Fibroblast of lung (primary cell): ENCODE measurements around the gene PEX14. TPM values are rescaled to one million over a fixed set of nuclear protein-coding genes. Genes with fewer than 3 reads are reported as not detected.
"Not testable (repeated sequence)": the region's sequence is repeated elsewhere in the genome, so short reads cannot be mapped to it uniquely, and the experiment has no call there.

ENCODE experiments used
- DNase-seq, 2 donors: peaks; one replicate each; pipeline versions ENCODE4 v3.0.0 to v3.0.0-alpha.2; 2010; ENCODE audit warnings: low read depth in 2 of 2
- H2AFZ ChIP-seq: 2 replicates; pipeline ENCODE4 v1.5.1; 2012; ENCODE audit warnings: low read length, control low read depth, inconsistent platforms
- H3K27ac ChIP-seq: 2 replicates; pipeline ENCODE4 v1.5.1; 2011; ENCODE audit warnings: low read length, control low read depth; ENCODE audit not compliant: insufficient read depth
- H3K27me3 ChIP-seq: 2 replicates; pipeline ENCODE4 v1.5.1; 2011; ENCODE audit warnings: mild to moderate bottlenecking, low read length; ENCODE audit not compliant: control insufficient read depth, insufficient read depth
- H3K36me3 ChIP-seq: 2 replicates; pipeline ENCODE4 v1.5.1; 2011; ENCODE audit warnings: low read length; ENCODE audit not compliant: control insufficient read depth, insufficient read depth
- H3K4me1 ChIP-seq: 2 replicates; pipeline ENCODE4 v1.5.1; 2011; ENCODE audit warnings: low read length; ENCODE audit not compliant: control insufficient read depth, insufficient read depth; ENCODE audit errors: extremely low read depth
- H3K4me2 ChIP-seq: 2 replicates; pipeline ENCODE4 v1.5.1; 2011; ENCODE audit warnings: low read length, control low read depth; ENCODE audit not compliant: insufficient read depth; ENCODE audit errors: extremely low read depth
- H3K4me3 ChIP-seq, 4 experiments: fragments of 200-600 bp in 1 of 4; sonication (generic) in 1 of 4; replicated peaks in 1 of 4; 2 replicates each; pipeline ENCODE4 v1.5.1; 2011 to 2016; ENCODE audit warnings: low read length in 4 of 4, low read depth in 3 of 4, mild to moderate bottlenecking in 3 of 4, control low read depth in 2 of 4, inconsistent platforms in 1 of 4, mixed read lengths in 1 of 4; ENCODE audit not compliant: insufficient read depth in 1 of 4; ENCODE audit errors: control extremely low read depth in 1 of 4
- H3K79me2 ChIP-seq: 2 replicates; pipeline ENCODE4 v1.5.1; 2012; ENCODE audit warnings: mild to moderate bottlenecking, low read length, inconsistent platforms; ENCODE audit not compliant: control insufficient read depth, insufficient read depth
- H3K9ac ChIP-seq: 2 replicates; pipeline ENCODE4 v1.5.1; 2011; ENCODE audit warnings: mild to moderate bottlenecking, low read length, control low read depth; ENCODE audit not compliant: insufficient read depth
- H3K9me3 ChIP-seq: 2 replicates; pipeline ENCODE4 v1.5.1; 2012; ENCODE audit warnings: low read depth, low read length; ENCODE audit not compliant: control insufficient read depth, insufficient read depth
- H4K20me1 ChIP-seq: 2 replicates; pipeline ENCODE4 v1.5.1; 2011; ENCODE audit warnings: low read length; ENCODE audit not compliant: control insufficient read depth, insufficient read depth; ENCODE audit errors: extremely low read depth
- CTCF ChIP-seq, 2 donors: IDR thresholded peaks in 1 of 2; conservative IDR thresholded peaks in 1 of 2; 1 replicate in 1 of 2; 2 replicates in 1 of 2; pipeline ENCODE4 v1.5.1; 2011 to 2012; ENCODE audit warnings: low read length in 2 of 2, control low read depth in 1 of 2, inconsistent platforms in 1 of 2, low read depth in 1 of 2, mild to moderate bottlenecking in 1 of 2
- EZH2 ChIP-seq: IDR thresholded peaks from 2 replicates; pipeline ENCODE4 v1.5.1; 2012; ENCODE audit warnings: low read length, control low read depth, mild to moderate bottlenecking; ENCODE audit errors: missing control alignments
- polyA plus RNA-seq, 2 donors: library from polyadenylated mRNA; depleted of rRNA in 1 of 2; stranded (reverse) in 1 of 2; unstranded in 1 of 2; fragments of >200 nt; gene quantifications; 2 replicates each; pipeline ENCODE4 v1.2.1, GENCODE V29; 2011 to 2012; ENCODE audit warnings: missing spikeins in 1 of 2
- total RNA-seq: library from RNA; depleted of rRNA; stranded (reverse); fragments of >200 nt; gene quantifications from 2 replicates; pipeline ENCODE4 v1.2.1, GENCODE V29; 2014

Gene PEX14
- total and polyA plus RNA-seq, 2 donors (not counting 1 experiment from before 2014, with no cell fraction given) = 10.3 to 11.4 TPM

DNA sequence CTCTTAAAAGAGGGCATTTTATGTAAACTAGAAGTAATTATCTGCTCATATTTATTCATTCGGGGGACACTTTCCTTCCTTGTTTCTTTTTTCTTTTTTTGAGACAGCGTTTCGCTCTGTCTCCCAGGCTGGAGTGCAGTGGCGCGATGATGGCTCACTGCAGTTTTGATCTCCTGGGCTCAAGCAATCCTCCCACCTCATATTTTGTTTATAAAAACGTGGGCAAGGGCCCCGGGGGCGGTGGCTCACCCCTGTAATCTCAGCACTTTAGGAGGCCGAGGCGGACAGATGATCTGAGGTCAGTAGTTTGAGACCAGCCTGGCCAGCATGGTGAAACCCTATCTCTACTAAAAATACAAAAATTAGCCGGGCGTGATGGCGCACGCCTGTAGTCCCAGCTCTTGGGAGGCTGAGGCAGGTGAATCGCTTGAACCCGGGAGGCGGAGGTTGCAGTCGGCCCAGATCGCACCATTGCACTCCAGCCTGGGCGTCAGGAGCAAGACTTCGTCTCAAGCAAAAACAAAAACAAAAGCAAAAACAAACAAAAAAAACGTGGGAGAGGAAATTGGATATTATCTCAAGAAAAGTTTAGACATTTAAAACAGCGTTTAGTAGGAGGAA, 1.5 kb upstream of the PEX14 start:
- Histone ChIP-seq H3K4me1 (peaks cover 4% of the 10 kb centered on the region), H3K27ac (no peak overlapping the region), H3K36me3 (no peaks in the 10 kb centered on the region), H3K9ac (no peak overlapping the region), H3K4me2 (no peak overlapping the region), H2AFZ (peak overlapping the region; percentile 16), H3K79me2 (peaks cover 25% of the 10 kb centered on the region), H3K9me3 (no peaks in the 10 kb centered on the region), H3K4me3 (peak overlapping the region in 1 of 4 experiments; percentile 72), H4K20me1 (no peaks in the 10 kb centered on the region), H3K27me3 (no peaks in the 10 kb centered on the region)
- no peak for DNase-seq
- TF ChIP-seq EZH2 = no peak
- TF ChIP-seq CTCF (conservative IDR thresholded peaks at IDR 0.05 in 1 of 2, IDR thresholded peaks at IDR 0.05 in 1 of 2; ENCODE audit: low read depth in 1 of 2, low read length in 2 of 2) = no peak

GRCh38 chr1:10474309-10474612, 489 bp upstream of the PEX14 start:
- not testable (repeated sequence) for H4K20me1 ChIP-seq, H3K4me1 ChIP-seq, H3K9me3 ChIP-seq, H3K9ac ChIP-seq, H3K36me3 ChIP-seq, H3K27me3 ChIP-seq, DNase-seq, H3K27ac ChIP-seq, H3K4me2 ChIP-seq
- H2AFZ ChIP-seq = peak overlapping the region; percentile 1
- H3K4me3 ChIP-seq = peak overlapping the region in 2 of 4 experiments; percentile 92 to 93
- peaks cover 30% of the 10 kb centered on the region for H3K79me2 ChIP-seq

DNA sequence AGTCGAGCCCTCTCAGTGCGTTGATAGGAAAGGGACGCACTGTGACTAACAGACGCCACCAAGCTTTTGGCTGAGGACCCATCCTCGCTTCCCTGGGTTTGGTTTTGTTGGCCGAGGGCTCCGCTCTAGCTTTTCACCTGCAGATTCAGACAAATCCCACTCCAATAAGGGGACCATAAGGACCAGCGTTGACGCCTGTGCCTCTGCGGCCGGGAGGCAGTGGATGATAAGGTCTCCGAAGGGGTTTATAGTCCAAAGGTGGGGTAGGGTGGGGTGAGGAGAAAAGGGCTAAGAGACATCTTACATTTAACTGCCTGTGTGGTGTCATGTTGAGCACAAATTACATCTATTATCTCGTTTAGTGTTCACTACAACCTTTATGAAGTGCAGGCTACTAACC, 760 bp downstream of the PEX14 start:
- peak overlapping the region; percentile 68 for H3K9ac ChIP-seq
- TF ChIP-seq CTCF (conservative IDR thresholded peaks at IDR 0.05 in 1 of 2, IDR thresholded peaks at IDR 0.05 in 1 of 2; ENCODE audit: low read depth in 1 of 2, low read length in 2 of 2) (no peak), EZH2 (no peak)
- H3K4me2 ChIP-seq = peak overlapping the region; percentile 83
- H3K4me1 ChIP-seq = peaks cover 4% of the 10 kb centered on the region
- no peak for DNase-seq
- H3K27me3 ChIP-seq = no peaks in the 10 kb centered on the region
- H3K36me3 ChIP-seq = no peaks in the 10 kb centered on the region
- no peaks in the 10 kb centered on the region for H4K20me1 ChIP-seq
- H3K79me2 ChIP-seq = peaks cover 35% of the 10 kb centered on the region
- H3K27ac ChIP-seq = peak overlapping the region; percentile 62
- H2AFZ ChIP-seq = peak overlapping the region; percentile 80
- no peaks in the 10 kb centered on the region for H3K9me3 ChIP-seq
- H3K4me3 ChIP-seq = peak overlapping the region; percentile 88 to 96 (median 92)
